K562 (cell line): Measurements from ENCODE around the gene ACER3. TPM values are rescaled to one million over a fixed set of nuclear protein-coding genes. Genes with fewer than 3 reads are reported as not detected.

Source experiments
- ARID2 ChIP-seq: fragments of 450-650 bp; IDR thresholded peaks from 2 replicates; pipeline ENCODE4 v1.6.1; 2017; ENCODE audit warnings: antibody characterized with exemption, mild to moderate bottlenecking
- CEBPG ChIP-seq, 3 experiments: fragments of 200-800 bp in 1 of 3; sonication (Bioruptor generic) in 1 of 3; sonication (generic) in 1 of 3; formaldehyde crosslinking in 1 of 3; IDR thresholded peaks in 2 of 3; conservative IDR thresholded peaks in 1 of 3; 2 replicates each; pipeline versions ENCODE4 v1.6.1 to v1.8.0; 2016 to 2022; ENCODE audit warnings: missing compliant biosample characterization in 2 of 3, missing genetic modification characterization in 2 of 3, mild to moderate bottlenecking in 1 of 3, missing genetic modification reagents in 1 of 3
- DDX20 ChIP-seq: fragments of 450-650 bp; IDR thresholded peaks from 2 replicates; pipeline ENCODE4 v1.6.1; 2016; ENCODE audit warnings: missing genetic modification characterization, low read depth, mild to moderate bottlenecking, missing compliant biosample characterization, moderate library complexity
- ELF1 ChIP-seq: fragments of 200-800 bp; sonication (Bioruptor generic); IDR thresholded peaks from 2 replicates; pipeline ENCODE4 v1.6.1; 2016; ENCODE audit warnings: missing genetic modification characterization, missing compliant biosample characterization
- MECOM ChIP-seq: fragments of 250-450 bp; sonication (Bioruptor Pico); IDR thresholded peaks from 2 replicates; pipeline ENCODE4 v1.8.0; 2022; ENCODE audit warnings: inconsistent platforms
- ZBTB40 ChIP-seq, 2 experiments: fragments of 450-650 bp in 1 of 2; sonication (generic) in 1 of 2; formaldehyde crosslinking in 1 of 2; IDR thresholded peaks; 2 replicates each; pipeline versions ENCODE4 v1.7.1 to v1.9.0; 2016 to 2022; ENCODE audit warnings: inconsistent platforms in 1 of 2, mild to moderate bottlenecking in 1 of 2, missing genetic modification reagents in 1 of 2
- ZNF778 ChIP-seq: fragments of 450-650 bp; formaldehyde crosslinking; IDR thresholded peaks from 2 replicates; pipeline ENCODE4 v1.4.0; 2020; ENCODE audit warnings: mild to moderate bottlenecking, moderate library complexity
- polyA plus RNA-seq, 8 experiments: library from polyadenylated mRNA; depleted of rRNA in 4 of 8; stranded (reverse) in 5 of 8; unstranded in 3 of 8; fragments of >200 nt; fragmentation: Nextera tagmentation in 2 of 8; fragmentation: Illumina TruSeq in 1 of 8; extraction: Ambion mirVana in 2 of 8; extraction: Trizol in 1 of 8; gene quantifications; 2 replicates each; pipeline versions ENCODE4 v1.2.1 to v1.2.3, GENCODE V29; 2011 to 2014; ENCODE audit warnings: inconsistent platforms in 1 of 8, missing spikeins in 1 of 8
- total RNA-seq, 7 experiments: library from RNA; depleted of rRNA in 6 of 7; stranded (reverse); fragments of >200 nt in 6 of 7; fragmentation: Illumina TruSeq in 2 of 7; extraction: Trizol in 2 of 7; gene quantifications; 2 replicates each; pipeline versions ENCODE4 v1.2.1 to v1.2.3, GENCODE V29; 2011 to 2021; ENCODE audit warnings: low replicate concordance in 1 of 7

Gene ACER3
- total and polyA plus RNA-seq, 9 of the 15 experiments (the other 6 are each of a cell fraction or from before 2014, with no cell fraction given), result 2.0 to 23.8 (median 9.5) TPM

DNA sequence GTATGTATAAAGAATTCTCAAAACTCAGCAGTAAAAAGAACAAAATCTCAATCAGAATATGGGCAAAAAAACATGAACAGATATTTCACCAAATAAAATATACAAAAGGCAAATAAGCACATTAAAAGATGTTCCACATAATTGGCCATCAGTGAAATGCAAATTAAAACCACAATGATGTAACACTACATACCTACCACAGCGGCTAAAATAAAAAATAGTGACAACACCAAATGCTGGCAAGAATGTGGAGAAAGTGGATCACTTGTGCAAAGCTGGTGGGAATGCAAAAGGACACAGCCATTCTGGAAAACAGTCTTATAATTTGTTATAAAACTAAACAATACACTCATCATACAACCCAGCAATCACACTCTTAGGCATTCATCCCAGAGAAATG, 38.3 kb upstream of the ACER3 start (continued):
- TF ChIP-seq ZBTB40 (IDR thresholded peaks at IDR 0.05) (peak; percentile 59), ZBTB40 (CRISPR knock-in tag; IDR thresholded peaks at IDR 0.05) (no peak), MECOM (CRISPR knock-in tag) (no peak), CEBPG (CRISPR knock-in tag; IDR thresholded peaks at IDR 0.05) (no peak), CEBPG (tag; conservative IDR thresholded peaks at IDR 0.05 in 1 of 2, IDR thresholded peaks at IDR 0.05 in 1 of 2) (peak; percentile 21 to 57; a peak in 2 of 4 replicates), ARID2 (no peak), DDX20 (no peak), ZNF778 (no peak), ELF1 (tag) (no peak)
